A549 (cell line): ENCODE results near the gene DUSP2. TPM values are rescaled to one million over a fixed set of nuclear protein-coding genes. Genes with fewer than 3 reads are reported as not detected.

Experiments used
- ATAC-seq, 2 experiments: fragments of 200-7000 bp in 1 of 2; fragments of >200 bp in 1 of 2; cut with Nextera tagmentation in 1 of 2; cut with Tn5 transposase in 1 of 2; 3 replicates each; pipeline versions ENCODE4 v1.8.0 to v1.9.1; 2018 to 2020; ENCODE audit warnings: mild to moderate bottlenecking in 1 of 2, moderate library complexity in 1 of 2
- CTCF ChIA-PET: fragments of 300-600 bp; sonication (Branson Sonifier 250); formaldehyde crosslinking; extraction: SDS; loops from one replicate; lab custom pipeline; 2021; ENCODE audit warnings: antibody characterized with exemption, inconsistent platforms; lab: Yijun Ruan, JAX
- POLR2A ChIA-PET: fragments of 350-600 bp; formaldehyde crosslinking; extraction: SDS; loops from one replicate; lab custom pipeline; 2021; ENCODE audit warnings: antibody characterized with exemption, inconsistent platforms; lab: Yijun Ruan, JAX
- DNase-seq, 2 experiments: peaks; one replicate each; pipeline versions ENCODE4 v3.0.0 to v3.0.0-alpha.2; 2011 to 2016; ENCODE audit warnings: low read depth in 1 of 2, low spot score in 1 of 2
- FAIRE-seq: peaks from 2 replicates; lab custom pipeline; 2011; peaks lifted over from hg19 to GRCh38; lab: Jason Lieb, UNC
- H3K27ac ChIP-seq, 2 experiments: fragments of >200 bp; sonication (Bioruptor Twin); formaldehyde crosslinking; 3 replicates each; pipeline ENCODE4 v1.5.1; 2016 to 2017
- H3K4me1 ChIP-seq: fragments of >200 bp; sonication (Bioruptor Twin); formaldehyde crosslinking; 3 replicates; pipeline ENCODE4 v1.6.1; 2016
- H3K4me2 ChIP-seq: fragments of >200 bp; sonication (Bioruptor Twin); formaldehyde crosslinking; 3 replicates; pipeline ENCODE4 v1.6.1; 2016
- H3K4me3 ChIP-seq: fragments of >200 bp; sonication (Bioruptor Twin); formaldehyde crosslinking; 3 replicates; pipeline ENCODE4 v1.5.1; 2016
- H3K9me3 ChIP-seq: fragments of >200 bp; sonication (Bioruptor Twin); formaldehyde crosslinking; 3 replicates; pipeline ENCODE4 v1.6.1; 2016
- BCL3 ChIP-seq: fragments of >200 bp; sonication (Bioruptor Twin); formaldehyde crosslinking; IDR thresholded peaks from 3 replicates; pipeline ENCODE4 v1.6.1; 2016
- CHD4 ChIP-seq: fragments of 200-600 bp; sonication (generic); IDR thresholded peaks from 2 replicates; pipeline ENCODE4 v1.6.1; 2016; ENCODE audit warnings: antibody characterized with exemption, mild to moderate bottlenecking, borderline replicate concordance
- CTCF ChIP-seq: fragments of >200 bp; sonication (Bioruptor Twin); formaldehyde crosslinking; IDR thresholded peaks from 3 replicates; pipeline ENCODE4 v1.5.1; 2016
- E2F6 ChIP-seq: IDR thresholded peaks from 2 replicates; pipeline ENCODE4 v1.6.1; 2012; ENCODE audit warnings: low read depth, borderline replicate concordance
- FOSB ChIP-seq: fragments of 250-450 bp; sonication (Bioruptor Pico); IDR thresholded peaks from 2 replicates; pipeline ENCODE4 v1.5.0; 2020; ENCODE audit warnings: mild to moderate bottlenecking, moderate library complexity
- HDAC2 ChIP-seq: fragments of 200-600 bp; sonication (generic); IDR thresholded peaks from 2 replicates; pipeline ENCODE4 v1.6.1; 2016
- HOXA7 ChIP-seq: fragments of 250-450 bp; sonication (Bioruptor Pico); IDR thresholded peaks from 2 replicates; pipeline ENCODE4 v1.5.0; 2020; ENCODE audit warnings: mild to moderate bottlenecking, moderate library complexity
- JUN ChIP-seq, 2 experiments: fragments of >200 bp; sonication (Bioruptor Twin); formaldehyde crosslinking; IDR thresholded peaks; 2 replicates in 1 of 2; 3 replicates in 1 of 2; pipeline ENCODE4 v1.6.1; 2016 to 2017
- NPAS2 ChIP-seq: fragments of 250-450 bp; sonication (Bioruptor Pico); IDR thresholded peaks from 2 replicates; pipeline ENCODE4 v1.8.0; 2022; ENCODE audit warnings: mild to moderate bottlenecking, moderate library complexity, borderline replicate concordance
- RAD21 ChIP-seq, 2 experiments: fragments of >200 bp in 1 of 2; sonication (Bioruptor Twin) in 1 of 2; formaldehyde crosslinking in 1 of 2; IDR thresholded peaks in 1 of 2; conservative IDR thresholded peaks in 1 of 2; 2 replicates in 1 of 2; 3 replicates in 1 of 2; pipeline ENCODE4 v1.6.1; 2012 to 2018; ENCODE audit warnings: inconsistent platforms in 1 of 2
- RARB ChIP-seq: fragments of 250-450 bp; sonication (Bioruptor Pico); IDR thresholded peaks from 2 replicates; pipeline ENCODE4 v1.8.0; 2021; ENCODE audit warnings: mild to moderate bottlenecking, moderate library complexity
- RFX5 ChIP-seq: fragments of 450-650 bp; IDR thresholded peaks from 2 replicates; pipeline ENCODE4 v1.7.1; 2014; ENCODE audit warnings: antibody characterized with exemption, mild to moderate bottlenecking, moderate library complexity
- RNF2 ChIP-seq: fragments of 200-600 bp; sonication (generic); IDR thresholded peaks from 2 replicates; pipeline ENCODE4 v1.6.1; 2016; ENCODE audit warnings: low read depth, mild to moderate bottlenecking, antibody characterized with exemption, moderate library complexity, borderline replicate concordance
- SMC3 ChIP-seq: fragments of >200 bp; sonication (Bioruptor Twin); formaldehyde crosslinking; IDR thresholded peaks from 3 replicates; pipeline ENCODE4 v1.6.1; 2018; ENCODE audit warnings: inconsistent platforms
- ZSCAN20 ChIP-seq: fragments of 250-450 bp; sonication (Bioruptor Pico); IDR thresholded peaks from 2 replicates; pipeline ENCODE4 v1.8.0; 2022; ENCODE audit warnings: mild to moderate bottlenecking, moderate library complexity
- WGBS: methylation state at CpG from one replicate; pipeline ENCODE4 v1.1.6; 2017; ENCODE audit errors: missing lambda C conversion rate; 5-methylcytosine and 5-hydroxymethylcytosine counted together
- polyA plus RNA-seq, 4 experiments: library from polyadenylated mRNA; depleted of rRNA in 3 of 4; stranded (reverse); fragments of >200 nt; fragmentation: RNase III in 1 of 4; extraction: RNeasy Plus Mini Kit Qiagen cat#74134 plus additional on column Dnase treatment in 1 of 4; gene quantifications; 2 replicates in 3 of 4; 3 replicates in 1 of 4; pipeline ENCODE4 v1.2.3, GENCODE V29; 2011 to 2017

The DUSP2 gene
- polyA plus RNA-seq, 2 of the 4 experiments (the other 2 are of a cell fraction): 0.26 to 0.27 TPM

GRCh38 chr2:96117701-96118588 is 27.3 kb downstream of the DUSP2 start:
- 39% methylated on average over 17 of the region's 17 CpGs for WGBS
- Histone ChIP-seq H3K27ac (no peak overlapping the region), H3K4me1 (peaks cover 4% of the 10 kb centered on the region; the same call in 2 of the 3 replicates), H3K4me3 (no peak overlapping the region; the same call in 2 of the 3 replicates), H3K9me3 (no peaks in the 10 kb centered on the region), H3K4me2 (peak overlapping the region; percentile 97)
- ATAC-seq (peak in 1 of 2 experiments; percentile 46; a peak in 3 of 6 replicates), FAIRE-seq (no peak), DNase-seq (peak in 1 of 2 experiments; percentile 29)
- ChIA-PET POLR2A (no interaction called here), CTCF (interaction anchor here (0.6 to 9.6 kb wide), 37 partner anchors 9 to 156 kb away, joined by 3 to 126 read pairs (median 5); partner anchors contain the start of genes ANKRD36C and ASTL)
- TF ChIP-seq RARB: no peak
- no peak for TF ChIP-seq HOXA7 (CRISPR knock-in tag)
- TF ChIP-seq E2F6: no peak
- no peak for TF ChIP-seq CHD4
- no peak for TF ChIP-seq RFX5
- no peak for TF ChIP-seq NPAS2 (CRISPR knock-in tag)
- no peak for TF ChIP-seq BCL3
- no peak for TF ChIP-seq HDAC2
- TF ChIP-seq SMC3: no peak
- no peak for TF ChIP-seq RNF2
- no peak for TF ChIP-seq FOSB (CRISPR knock-in tag)
- TF ChIP-seq JUN (IDR thresholded peaks at IDR 0.05): no peak
- no peak for TF ChIP-seq ZSCAN20 (CRISPR knock-in tag)

GRCh38 chr2:96116879-96117533 is 28.2 kb downstream of the DUSP2 start:
- H3K27ac ChIP-seq: peak overlapping the region; percentile 56 to 78; a peak in 5 of 6 replicates
- TF ChIP-seq CTCF: peak; percentile 97
- TF ChIP-seq NPAS2 (CRISPR knock-in tag): no peak
- TF ChIP-seq SMC3: peak; percentile 91
- peak; percentile 36 to 91; a peak in 4 of 5 replicates for TF ChIP-seq RAD21 (conservative IDR thresholded peaks at IDR 0.05 in 1 of 2, IDR thresholded peaks at IDR 0.05 in 1 of 2)

More at GRCh38 chr2:96116879-96117533, 28.2 kb downstream of the DUSP2 start:
- 15% methylated on average over 11 of the region's 62 CpGs for WGBS
- ATAC-seq: peak; percentile 78 to 88
- peaks cover 4% of the 10 kb centered on the region; the same call in 2 of the 3 replicates for H3K4me1 ChIP-seq
- no peaks in the 10 kb centered on the region for H3K9me3 ChIP-seq
- ChIA-PET CTCF (interaction anchor here (0.6 to 9.6 kb wide), 47 partner anchors 10 to 432 kb away, joined by 3 to 126 read pairs (median 5); partner anchors contain the start of genes ANKRD36C, ASTL and STARD7), POLR2A (no interaction called here)
- DNase-seq: peak; percentile 40 to 85
- H3K4me2 ChIP-seq: peak overlapping the region; percentile 97
- no peak for FAIRE-seq
- H3K4me3 ChIP-seq: peak overlapping the region; percentile 69
